ENCODE measurements around the gene CAMK2A. TPM values are rescaled to one million over a fixed set of nuclear protein-coding genes. Genes with fewer than 3 reads are reported as not detected.

Gene CAMK2A
- total RNA-seq, 2 experiments from 2014 or later = not detected

DNA sequence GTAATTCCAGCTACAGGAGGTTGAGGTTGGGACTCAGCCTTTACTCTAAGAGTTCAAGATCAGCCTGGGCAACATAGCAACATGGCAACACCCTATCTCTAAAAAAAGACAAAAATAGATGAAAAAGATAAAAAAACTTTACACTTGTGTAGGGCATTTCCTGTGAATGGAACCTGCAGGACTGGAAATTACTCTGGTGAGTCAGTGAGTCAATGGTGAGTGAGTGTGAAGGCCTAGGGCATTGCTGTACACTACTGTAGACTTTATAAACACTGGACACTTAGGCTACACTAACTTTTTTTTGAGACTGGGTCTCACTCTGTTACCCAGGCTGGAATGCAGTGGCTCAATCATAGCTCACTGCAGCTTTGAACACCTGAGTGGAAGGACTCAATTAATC is 32.6 kb upstream of the CAMK2A start:
- CTCF ChIA-PET = no interaction called here
- POLR2A ChIA-PET = interaction anchor here (0.6 kb wide), 1 partner anchor 173 kb away, joined by 3 read pairs; no protein-coding TSS in a partner anchor
- no peak overlapping the region for H3K27ac Mint-ChIP-seq
- DNase-seq = no peak
- H3K4me3 Mint-ChIP-seq = no peak overlapping the region
- H3K9me3 Mint-ChIP-seq = no peaks in the 10 kb centered on the region
- H3K27me3 Mint-ChIP-seq = peaks cover 6% of the 10 kb centered on the region
- H3K4me1 Mint-ChIP-seq = peaks cover 6% of the 10 kb centered on the region
- no peaks in the 10 kb centered on the region for H3K36me3 Mint-ChIP-seq (ENCODE audit: low read depth)

GRCh38 chr5:150321784-150322183 is 32.2 kb upstream of the CAMK2A start:
- Mint-ChIP-seq H3K36me3 (ENCODE audit: low read depth) (no peaks in the 10 kb centered on the region), H3K27ac (no peak overlapping the region), H3K9me3 (no peaks in the 10 kb centered on the region), H3K27me3 (peaks cover 6% of the 10 kb centered on the region), H3K4me1 (peaks cover 6% of the 10 kb centered on the region), H3K4me3 (no peak overlapping the region)
- ChIA-PET POLR2A (interaction anchor here (0.6 kb wide), 1 partner anchor 172 kb away, joined by 3 read pairs; no protein-coding TSS in a partner anchor), CTCF (no interaction called here)
- no peak for DNase-seq

GRCh38 chr5:150321211-150321610 is 31.6 kb upstream of the CAMK2A start:
- Mint-ChIP-seq H3K36me3 (ENCODE audit: low read depth) (no peaks in the 10 kb centered on the region), H3K27ac (no peak overlapping the region), H3K4me3 (no peak overlapping the region), H3K4me1 (peaks cover 6% of the 10 kb centered on the region), H3K27me3 (peaks cover 4% of the 10 kb centered on the region), H3K9me3 (no peaks in the 10 kb centered on the region)
- ChIA-PET POLR2A (no interaction called here), CTCF (interaction anchor here (0.6 kb wide), 1 partner anchor 118 kb away, joined by 3 read pairs; no protein-coding TSS in a partner anchor)
- DNase-seq = no peak

DNA sequence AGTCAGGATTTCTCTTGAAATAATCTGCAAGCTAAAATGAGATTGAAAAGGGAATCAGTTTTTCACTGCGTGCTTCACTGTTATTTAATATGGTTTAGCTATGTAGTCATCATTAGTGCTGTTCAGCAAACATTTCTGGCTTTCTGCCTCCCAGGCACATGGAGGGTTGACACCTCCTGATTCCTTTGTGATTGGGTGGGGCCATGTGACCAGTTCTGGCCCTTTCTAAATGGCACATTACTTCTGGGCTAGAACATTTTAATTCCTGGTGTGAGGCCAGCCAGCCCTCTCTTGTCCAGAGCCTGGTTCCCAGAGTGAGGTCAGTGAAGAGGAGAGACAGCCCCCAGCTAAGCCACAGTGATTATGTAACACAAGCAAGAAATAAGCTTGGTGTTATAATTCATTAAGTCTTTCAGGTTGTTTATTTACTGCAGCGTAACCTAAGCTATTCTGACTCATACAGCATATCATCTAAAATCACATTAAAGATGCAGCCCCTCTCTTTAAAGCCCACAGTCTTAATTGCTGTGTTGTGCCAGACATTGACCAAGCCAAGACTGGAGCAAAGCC is 30.6 kb upstream of the CAMK2A start:
- no peaks in the 10 kb centered on the region for H3K36me3 Mint-ChIP-seq (ENCODE audit: low read depth)
- peaks cover 6% of the 10 kb centered on the region for H3K4me1 Mint-ChIP-seq
- DNase-seq = no peak
- ChIA-PET POLR2A (interaction anchor here (0.6 to 0.9 kb wide), 3 partner anchors 14 to 23 kb away, joined by 3 to 4 read pairs (median 3); no protein-coding TSS in a partner anchor), CTCF (interaction anchor here (0.6 to 1.4 kb wide), 2 partner anchors 10 to 163 kb away, joined by 3 read pairs; no protein-coding TSS in a partner anchor)
- H3K27ac Mint-ChIP-seq = no peak overlapping the region
- H3K9me3 Mint-ChIP-seq = no peaks in the 10 kb centered on the region
- H3K4me3 Mint-ChIP-seq = no peak overlapping the region
- peaks cover 4% of the 10 kb centered on the region for H3K27me3 Mint-ChIP-seq

DNA sequence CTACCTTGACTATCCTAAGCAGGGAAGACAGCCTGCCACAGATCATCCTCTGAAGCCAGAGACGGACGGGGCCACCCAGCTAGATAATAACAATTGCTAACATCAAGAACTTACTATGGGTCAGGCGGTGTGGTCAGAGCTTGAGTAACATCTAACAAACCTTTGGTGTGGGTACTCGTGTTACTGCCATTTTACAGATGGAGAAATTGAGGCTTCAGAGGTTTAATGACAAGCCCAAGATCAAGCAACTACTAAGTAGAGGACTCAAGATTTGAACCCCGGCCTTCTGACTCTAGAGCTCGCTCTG is 29.9 kb upstream of the CAMK2A start:
- Mint-ChIP-seq H3K4me1 (peaks cover 6% of the 10 kb centered on the region), H3K4me3 (no peak overlapping the region), H3K27ac (no peak overlapping the region), H3K27me3 (peaks cover 4% of the 10 kb centered on the region), H3K36me3 (ENCODE audit: low read depth) (no peaks in the 10 kb centered on the region), H3K9me3 (no peaks in the 10 kb centered on the region)
- no peak for DNase-seq
- CTCF ChIA-PET = interaction anchor here (1.4 kb wide), 1 partner anchor 9 kb away, joined by 3 read pairs; no protein-coding TSS in a partner anchor
- POLR2A ChIA-PET = interaction anchor here (0.7 to 0.8 kb wide), 2 partner anchors 19 to 42 kb away, joined by 3 to 4 read pairs; no protein-coding TSS in a partner anchor

DNA sequence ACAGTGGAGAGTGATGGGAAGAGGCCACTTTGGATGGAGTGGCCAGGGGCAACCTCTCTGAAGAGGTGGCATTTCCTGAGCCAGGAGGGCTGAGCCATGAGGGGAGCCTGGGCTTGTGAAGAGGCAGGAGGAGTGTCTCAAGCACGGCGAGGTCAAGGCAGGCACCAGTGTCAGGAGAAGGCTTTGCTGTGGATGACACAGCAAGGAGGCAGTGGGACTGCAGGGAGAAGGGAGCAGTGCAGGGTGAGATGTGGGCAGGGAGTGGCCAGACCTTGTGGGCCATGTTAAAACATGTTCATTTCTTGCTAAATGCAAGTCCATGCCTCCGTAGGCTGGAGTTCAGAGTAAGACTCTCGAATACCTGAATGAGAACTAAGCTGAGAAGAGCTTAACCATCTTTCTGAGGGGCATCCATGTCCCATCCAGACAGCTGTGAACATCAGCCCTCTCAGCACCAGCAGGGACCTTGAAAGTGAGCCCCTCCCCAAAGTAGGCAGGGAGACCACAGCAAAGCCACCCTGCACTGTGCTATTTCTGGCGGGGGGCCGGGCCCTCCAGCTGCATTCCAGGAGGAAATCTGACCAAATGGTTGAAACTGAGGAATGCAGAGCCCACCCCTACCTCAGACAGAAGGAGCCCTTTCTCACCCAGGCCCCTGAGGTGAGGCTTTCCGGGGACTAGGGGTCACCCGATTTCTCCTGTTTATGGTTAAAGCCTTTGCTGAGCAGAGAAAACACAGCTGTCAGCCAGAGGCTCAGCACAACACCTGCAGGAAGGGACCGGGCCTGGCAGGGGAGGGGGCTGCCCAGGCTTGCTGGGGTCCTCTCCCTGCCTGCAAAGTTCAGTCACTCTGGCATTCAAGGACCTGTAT is 29.3 kb upstream of the CAMK2A start:
- ChIA-PET CTCF (no interaction called here), POLR2A (interaction anchor here (0.7 kb wide), 1 partner anchor 43 kb away, joined by 3 read pairs; no protein-coding TSS in a partner anchor)
- peaks cover 4% of the 10 kb centered on the region for H3K27me3 Mint-ChIP-seq
- no peak overlapping the region for H3K4me3 Mint-ChIP-seq
- H3K27ac Mint-ChIP-seq = no peak overlapping the region
- H3K4me1 Mint-ChIP-seq = peaks cover 6% of the 10 kb centered on the region
- DNase-seq = no peak
- no peaks in the 10 kb centered on the region for H3K36me3 Mint-ChIP-seq (ENCODE audit: low read depth)
- no peaks in the 10 kb centered on the region for H3K9me3 Mint-ChIP-seq

GRCh38 chr5:150317048-150318003 is 27.8 kb upstream of the CAMK2A start:
- Mint-ChIP-seq H3K4me1 (peaks cover 6% of the 10 kb centered on the region), H3K36me3 (ENCODE audit: low read depth) (no peaks in the 10 kb centered on the region), H3K27ac (no peak overlapping the region), H3K27me3 (peaks cover 6% of the 10 kb centered on the region), H3K4me3 (no peak overlapping the region), H3K9me3 (no peaks in the 10 kb centered on the region)
- CTCF ChIA-PET = no interaction called here
- POLR2A ChIA-PET = no interaction called here
- no peak for DNase-seq

GRCh38 chr5:150316320-150316719 is 26.7 kb upstream of the CAMK2A start:
- H3K27ac Mint-ChIP-seq = no peak overlapping the region
- H3K4me1 Mint-ChIP-seq = no peaks in the 10 kb centered on the region
- peaks cover 7% of the 10 kb centered on the region for H3K27me3 Mint-ChIP-seq
- POLR2A ChIA-PET = no interaction called here
- no peak overlapping the region for H3K4me3 Mint-ChIP-seq
- H3K36me3 Mint-ChIP-seq (ENCODE audit: low read depth) = no peaks in the 10 kb centered on the region
- CTCF ChIA-PET = no interaction called here
- no peaks in the 10 kb centered on the region for H3K9me3 Mint-ChIP-seq
- DNase-seq = no peak

DNA sequence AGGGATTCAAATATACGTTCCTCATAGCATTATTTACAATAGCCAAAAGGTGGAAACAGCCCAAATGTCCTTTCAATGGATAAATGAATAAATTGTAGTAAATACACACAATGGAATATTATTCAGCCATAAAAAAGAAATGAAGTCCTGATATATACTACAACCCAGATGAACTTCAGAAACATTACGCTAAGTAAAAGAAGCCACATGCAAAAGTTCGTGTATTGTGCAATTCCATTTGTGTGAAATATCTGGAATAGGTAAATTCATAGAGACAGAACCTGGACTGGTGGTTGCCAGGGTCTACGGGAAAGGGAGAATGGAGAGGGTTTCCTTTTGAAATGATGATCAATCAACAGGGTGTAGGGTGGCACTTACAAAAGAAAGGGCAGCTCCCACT is 25.7 kb upstream of the CAMK2A start:
- H3K27me3 Mint-ChIP-seq = peaks cover 12% of the 10 kb centered on the region
- no peaks in the 10 kb centered on the region for H3K4me1 Mint-ChIP-seq
- H3K27ac Mint-ChIP-seq = no peak overlapping the region
- DNase-seq = no peak
- H3K36me3 Mint-ChIP-seq (ENCODE audit: low read depth) = no peaks in the 10 kb centered on the region
- H3K4me3 Mint-ChIP-seq = no peak overlapping the region
- ChIA-PET CTCF (no interaction called here), POLR2A (no interaction called here)
- no peaks in the 10 kb centered on the region for H3K9me3 Mint-ChIP-seq

- H3K27me3 Mint-ChIP-seq = peaks cover 14% of the 10 kb centered on the region
- H3K36me3 Mint-ChIP-seq (ENCODE audit: low read depth) = no peaks in the 10 kb centered on the region
- ChIA-PET CTCF (no interaction called here), POLR2A (no interaction called here)
- no peaks in the 10 kb centered on the region for H3K9me3 Mint-ChIP-seq
- H3K4me3 Mint-ChIP-seq = no peak overlapping the region
- no peak for DNase-seq
- no peaks in the 10 kb centered on the region for H3K4me1 Mint-ChIP-seq
- H3K27ac Mint-ChIP-seq = no peak overlapping the region
Observed at GRCh38 chr5:150313921-150314716, 24.5 kb upstream of the CAMK2A start.

- no peaks in the 10 kb centered on the region for H3K4me1 Mint-ChIP-seq
- ChIA-PET POLR2A (no interaction called here), CTCF (no interaction called here)
- no peak overlapping the region for H3K4me3 Mint-ChIP-seq
- H3K27me3 Mint-ChIP-seq = peaks cover 12% of the 10 kb centered on the region
- no peaks in the 10 kb centered on the region for H3K9me3 Mint-ChIP-seq
- H3K36me3 Mint-ChIP-seq (ENCODE audit: low read depth) = no peaks in the 10 kb centered on the region
- no peak for DNase-seq
- no peak overlapping the region for H3K27ac Mint-ChIP-seq
Observed at GRCh38 chr5:150313501-150313900, 23.9 kb upstream of the CAMK2A start.

DNA sequence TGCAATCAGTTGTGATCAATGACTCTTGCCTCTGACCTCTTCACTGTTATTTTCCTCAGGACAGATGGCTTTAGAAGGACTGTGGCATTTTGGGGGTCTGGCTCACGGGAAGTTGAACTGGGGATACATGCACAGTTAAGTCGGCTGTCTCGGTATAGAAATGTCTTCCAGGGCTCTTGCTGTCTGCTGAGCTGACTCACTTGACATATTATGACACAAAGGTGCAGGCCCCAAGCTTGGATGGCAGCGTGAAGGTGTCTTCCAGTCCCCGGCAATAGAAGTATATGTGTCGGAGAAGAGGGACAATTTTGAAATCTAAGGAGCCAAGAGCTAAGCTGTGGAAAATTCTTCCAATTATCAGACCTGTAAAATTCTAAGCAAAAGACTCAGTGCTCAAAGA is 22.9 kb upstream of the CAMK2A start:
- CTCF ChIA-PET = no interaction called here
- H3K4me3 Mint-ChIP-seq = no peak overlapping the region
- POLR2A ChIA-PET = no interaction called here
- no peak for DNase-seq
- H3K36me3 Mint-ChIP-seq (ENCODE audit: low read depth) = no peaks in the 10 kb centered on the region
- no peaks in the 10 kb centered on the region for H3K4me1 Mint-ChIP-seq
- no peaks in the 10 kb centered on the region for H3K9me3 Mint-ChIP-seq
- no peak overlapping the region for H3K27ac Mint-ChIP-seq
- H3K27me3 Mint-ChIP-seq = peaks cover 15% of the 10 kb centered on the region

All from activated CD4-positive, alpha-beta memory T cell treated with anti-CD3 and anti-CD28 coated beads, Interleukin-2, amount 10 ng/mL, durations not matched to agents 7 days and 5 days (primary cell).